Activated effector memory CD4-positive, alpha-beta T cell treated with anti-CD3 and anti-CD28 coated beads, Interleukin-2, amount 50 U/mL, for 16 hours (primary cell): ENCODE results near the gene ELMO3.

Source experiments
- DNase-seq: peaks from one replicate; pipeline ENCODE4 v3.0.0-alpha.2; 2020

ELMO3 gene, protein sequence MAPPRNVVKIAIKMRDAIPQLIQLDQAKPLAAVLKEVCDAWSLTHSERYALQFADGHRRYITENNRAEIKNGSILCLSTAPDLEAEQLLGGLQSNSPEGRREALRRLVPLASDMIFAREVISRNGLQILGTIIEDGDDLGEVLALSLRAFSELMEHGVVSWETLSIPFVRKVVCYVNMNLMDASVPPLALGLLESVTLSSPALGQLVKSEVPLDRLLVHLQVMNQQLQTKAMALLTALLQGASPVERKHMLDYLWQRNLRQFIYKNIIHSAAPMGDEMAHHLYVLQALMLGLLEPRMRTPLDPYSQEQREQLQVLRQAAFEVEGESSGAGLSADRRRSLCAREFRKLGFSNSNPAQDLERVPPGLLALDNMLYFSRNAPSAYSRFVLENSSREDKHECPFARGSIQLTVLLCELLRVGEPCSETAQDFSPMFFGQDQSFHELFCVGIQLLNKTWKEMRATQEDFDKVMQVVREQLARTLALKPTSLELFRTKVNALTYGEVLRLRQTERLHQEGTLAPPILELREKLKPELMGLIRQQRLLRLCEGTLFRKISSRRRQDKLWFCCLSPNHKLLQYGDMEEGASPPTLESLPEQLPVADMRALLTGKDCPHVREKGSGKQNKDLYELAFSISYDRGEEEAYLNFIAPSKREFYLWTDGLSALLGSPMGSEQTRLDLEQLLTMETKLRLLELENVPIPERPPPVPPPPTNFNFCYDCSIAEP

GRCh38 chr16:67199011-67199807, at the start of gene ELMO3:
Gene ELMO3 (plus strand): TSS chr16:67199131. CDS start chr16:67199327, 196 bp downstream.
- no peak for DNase-seq

DNA sequence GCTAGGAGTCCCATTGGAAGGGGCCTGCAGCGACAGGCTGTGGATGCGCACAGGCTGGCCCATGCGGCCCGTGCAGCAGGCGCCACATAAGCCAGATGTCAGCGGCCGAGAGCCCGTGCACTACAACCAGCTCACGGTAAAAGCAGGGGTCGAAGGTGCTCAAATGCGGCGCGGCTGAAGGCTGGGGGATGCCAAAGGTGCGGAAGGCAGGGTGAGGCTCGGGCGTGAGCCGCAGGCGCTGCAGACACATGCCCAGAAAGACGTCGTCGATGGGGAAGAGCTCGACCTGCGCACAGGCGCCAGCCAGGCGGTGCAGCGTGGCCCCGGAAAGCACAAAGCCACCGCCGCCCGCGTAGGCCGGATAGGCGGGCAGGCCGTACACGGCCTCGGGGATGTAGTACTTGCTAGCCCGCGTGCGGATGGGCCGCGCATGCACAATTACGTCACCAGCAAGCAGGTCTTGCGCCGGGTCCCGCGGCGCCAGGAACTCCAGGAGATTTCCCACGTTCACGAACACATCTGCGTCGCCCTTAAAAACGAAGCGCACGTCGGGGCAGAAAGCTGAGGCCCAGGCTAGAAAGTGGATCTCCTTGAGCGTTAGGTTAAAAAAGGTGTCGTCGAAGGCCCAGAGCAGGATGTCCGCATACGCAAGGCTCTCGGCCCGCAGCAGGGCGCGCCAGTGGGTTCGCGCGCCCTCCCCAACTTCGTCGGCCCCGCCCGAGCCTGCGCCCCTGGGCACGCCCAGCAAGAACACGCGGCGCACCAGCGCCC, 49.5 kb upstream of the ELMO3 start:
- no peak for DNase-seq

- DNase-seq, result peak; percentile 84
These were observed 48.7 kb upstream of the ELMO3 start for GRCh38 chr16:67150047-67150832.

GRCh38 chr16:67150833-67151396, 48.0 kb upstream of the ELMO3 start, which contains the start of gene B3GNT9:
Gene B3GNT9 (minus strand): TSS chr16:67150998. CDS start chr16:67150485, 513 bp downstream.
- peak; percentile 79 for DNase-seq

DNA sequence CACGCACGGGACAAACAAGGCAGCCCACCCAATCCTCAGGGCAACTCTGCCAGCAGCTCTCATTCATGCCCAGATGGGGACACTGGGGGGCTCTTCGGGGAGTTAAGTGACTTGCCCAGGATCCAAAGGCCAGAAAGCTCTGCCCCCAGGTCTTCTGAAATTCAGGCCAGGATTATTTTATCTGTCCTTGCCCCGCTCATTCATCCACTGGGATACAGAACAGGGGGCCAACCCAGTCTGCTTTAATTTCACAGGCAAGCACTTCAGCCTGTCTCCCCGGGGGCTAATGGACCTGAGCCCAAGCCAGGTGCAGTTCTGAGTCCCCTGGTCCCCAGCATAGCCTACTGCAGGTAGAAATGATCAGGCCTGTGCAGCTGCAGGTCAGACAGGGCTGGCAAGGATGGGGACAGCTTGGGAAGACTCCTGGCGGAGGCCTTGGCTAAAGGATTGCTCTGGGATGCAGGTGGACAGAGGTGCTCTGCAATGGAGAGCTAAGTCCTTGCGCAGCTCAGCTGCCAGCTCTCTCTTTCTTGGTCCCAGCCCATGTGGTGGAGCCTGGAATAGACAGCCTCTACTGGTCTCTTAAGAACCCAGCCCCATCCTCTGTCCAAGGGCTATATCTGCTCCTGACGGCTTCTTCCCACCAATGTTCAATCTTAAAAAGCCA, 47.4 kb upstream of the ELMO3 start:
- DNase-seq, result no peak

- no peak for DNase-seq
These were observed 44.2 kb upstream of the ELMO3 start for GRCh38 chr16:67154578-67155294.

- DNase-seq, result peak; percentile 93
These were observed 43.4 kb upstream of the ELMO3 start for GRCh38 chr16:67155295-67156142.

DNA sequence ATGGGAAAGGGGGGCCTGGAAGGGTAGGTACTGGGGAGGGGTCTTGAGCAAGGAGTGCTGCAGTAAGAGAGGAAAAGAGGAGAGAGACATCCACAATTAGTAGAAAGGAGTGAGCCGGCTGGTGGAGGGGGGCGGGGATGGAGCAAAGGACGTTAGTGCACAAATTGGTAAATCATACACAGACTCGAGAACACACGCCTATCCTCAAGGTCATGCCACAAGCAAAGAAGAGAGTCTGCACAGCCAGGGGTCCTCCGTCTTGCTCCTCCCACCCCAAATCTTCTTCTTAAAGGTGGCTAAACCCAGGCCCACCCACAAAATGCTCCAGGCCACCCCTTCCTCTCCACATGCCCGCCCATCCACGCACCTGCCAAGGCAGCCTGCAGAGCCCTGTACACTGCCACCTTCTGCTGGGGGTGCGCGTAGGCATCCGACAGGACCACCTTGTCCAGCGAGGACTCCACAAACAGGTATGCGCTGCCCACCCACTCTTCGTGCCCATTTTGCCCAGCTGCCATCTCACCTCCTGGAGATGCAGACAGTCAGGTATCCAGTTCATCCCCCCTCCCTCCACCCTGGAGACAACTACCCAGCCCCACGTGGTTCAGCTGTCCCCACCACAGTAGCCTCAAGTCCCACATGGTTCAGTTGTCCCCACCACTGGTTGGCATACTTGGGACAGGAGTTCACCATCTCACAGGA, 42.6 kb upstream of the ELMO3 start:
- no peak for DNase-seq

- DNase-seq, result no peak
These were observed 41.7 kb upstream of the ELMO3 start for GRCh38 chr16:67157106-67157748.

- DNase-seq, result no peak
These were observed 40.9 kb upstream of the ELMO3 start for GRCh38 chr16:67157892-67158635.

DNA sequence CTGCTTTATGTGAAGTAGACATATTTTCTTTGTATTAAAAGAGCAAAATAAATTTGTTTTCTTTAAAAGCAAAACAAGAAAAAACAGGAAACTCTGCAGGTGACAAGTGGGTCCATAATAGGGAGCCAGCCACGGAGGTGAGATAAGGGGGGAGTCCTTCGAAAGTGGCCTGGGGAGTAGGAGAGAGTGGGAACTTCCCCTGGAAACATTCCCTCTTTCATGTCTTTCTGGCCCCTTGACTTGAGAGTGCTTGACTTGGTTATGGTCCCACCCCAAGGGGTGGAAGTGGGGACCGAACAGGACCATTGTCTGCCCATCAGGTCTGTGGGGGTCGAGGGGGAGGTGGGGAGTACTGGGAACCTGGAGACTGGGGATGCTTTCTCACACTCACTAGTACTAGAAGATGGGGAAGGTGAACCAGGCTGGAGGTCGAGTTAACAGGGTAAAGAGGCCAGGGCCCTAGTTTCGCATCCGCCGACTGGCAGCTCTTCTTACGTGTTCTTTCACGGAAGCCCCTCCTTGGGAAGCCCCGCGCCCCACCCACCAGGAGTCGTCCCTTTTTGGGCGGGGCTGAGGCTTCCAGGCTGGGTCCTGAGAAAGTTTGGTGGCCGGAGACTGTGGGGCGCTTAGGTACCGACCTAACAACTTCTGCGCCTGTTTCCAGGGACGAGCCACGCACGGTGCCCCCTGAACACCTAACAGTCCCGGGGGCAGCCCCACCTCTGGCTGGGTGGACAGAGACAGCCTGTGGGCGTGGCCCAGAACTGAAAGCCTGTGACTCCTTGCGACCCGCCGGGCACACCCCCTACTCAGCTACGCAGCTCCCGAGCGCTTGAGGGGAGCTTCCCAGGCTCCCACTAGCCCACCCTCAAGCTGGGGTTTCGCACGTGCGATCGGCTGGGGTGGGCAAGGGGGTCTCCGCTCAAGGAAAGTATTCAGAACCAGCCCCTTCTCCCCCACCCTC, 40.0 kb upstream of the ELMO3 start:
- peak; percentile 93 for DNase-seq

- no peak for DNase-seq
These were observed 37.3 kb upstream of the ELMO3 start for GRCh38 chr16:67161595-67162058.

GRCh38 chr16:67162506-67163163, 36.3 kb upstream of the ELMO3 start:
- no peak for DNase-seq

- DNase-seq, result peak; percentile 78
These were observed 35.5 kb upstream of the ELMO3 start for GRCh38 chr16:67163164-67163998.
